Ramos (cell line): ENCODE measurements around the gene TACSTD2.
"Not testable (repeated sequence)": the region's sequence is repeated elsewhere in the genome, so short reads cannot be mapped to it uniquely, and the experiment has no call there.

Source experiments
- in situ Hi-C: fragments of 300-500 bp; cut with MboI; formaldehyde crosslinking; loops from one replicate; pipeline ENCODE4 v1.14.3; 2022; ENCODE audit warnings: low sequenced_read_pairs; ENCODE audit not compliant: unreplicated experiment

Gene TACSTD2, protein sequence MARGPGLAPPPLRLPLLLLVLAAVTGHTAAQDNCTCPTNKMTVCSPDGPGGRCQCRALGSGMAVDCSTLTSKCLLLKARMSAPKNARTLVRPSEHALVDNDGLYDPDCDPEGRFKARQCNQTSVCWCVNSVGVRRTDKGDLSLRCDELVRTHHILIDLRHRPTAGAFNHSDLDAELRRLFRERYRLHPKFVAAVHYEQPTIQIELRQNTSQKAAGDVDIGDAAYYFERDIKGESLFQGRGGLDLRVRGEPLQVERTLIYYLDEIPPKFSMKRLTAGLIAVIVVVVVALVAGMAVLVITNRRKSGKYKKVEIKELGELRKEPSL

DNA sequence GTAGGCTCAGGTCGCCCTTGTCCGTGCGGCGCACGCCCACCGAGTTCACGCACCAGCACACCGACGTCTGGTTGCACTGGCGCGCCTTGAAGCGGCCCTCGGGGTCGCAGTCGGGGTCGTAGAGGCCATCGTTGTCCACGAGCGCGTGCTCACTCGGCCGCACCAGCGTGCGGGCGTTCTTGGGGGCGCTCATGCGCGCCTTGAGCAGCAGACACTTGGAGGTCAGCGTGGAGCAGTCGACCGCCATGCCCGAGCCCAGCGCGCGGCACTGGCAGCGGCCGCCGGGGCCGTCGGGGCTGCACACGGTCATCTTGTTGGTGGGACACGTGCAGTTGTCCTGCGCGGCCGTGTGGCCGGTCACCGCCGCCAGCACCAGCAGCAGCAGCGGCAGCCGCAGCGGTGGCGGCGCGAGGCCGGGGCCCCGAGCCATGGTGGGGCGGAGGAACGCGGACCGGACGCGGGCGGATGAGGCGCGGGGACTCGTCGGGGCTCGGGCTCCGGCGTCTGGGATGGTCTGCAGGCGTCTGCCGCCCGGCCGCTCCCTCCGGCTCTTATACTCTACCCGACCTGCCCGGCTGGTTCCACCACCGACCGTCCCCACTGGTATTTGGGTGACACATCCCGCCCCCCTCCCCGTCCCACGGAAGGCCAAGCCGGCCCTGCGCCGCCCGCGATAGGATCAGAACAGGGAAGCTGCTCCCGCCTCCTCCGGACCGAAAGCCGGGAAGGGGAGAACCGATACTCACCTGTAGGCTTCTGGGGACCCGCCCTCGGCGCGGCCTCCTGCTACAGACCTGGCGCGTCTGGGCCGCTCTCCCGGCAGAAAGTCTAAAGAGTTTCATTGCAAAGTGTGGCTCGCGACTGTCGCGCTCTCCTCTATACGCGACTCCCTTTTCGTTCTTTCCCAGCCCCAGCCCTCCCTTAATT lies at the start of gene TACSTD2:
TSS of gene TACSTD2 (minus strand) at position 526 of the 927 bp plus-strand sequence. CDS start at position 430, 96 bp downstream.
- in situ Hi-C loops: no loop called here

DNA sequence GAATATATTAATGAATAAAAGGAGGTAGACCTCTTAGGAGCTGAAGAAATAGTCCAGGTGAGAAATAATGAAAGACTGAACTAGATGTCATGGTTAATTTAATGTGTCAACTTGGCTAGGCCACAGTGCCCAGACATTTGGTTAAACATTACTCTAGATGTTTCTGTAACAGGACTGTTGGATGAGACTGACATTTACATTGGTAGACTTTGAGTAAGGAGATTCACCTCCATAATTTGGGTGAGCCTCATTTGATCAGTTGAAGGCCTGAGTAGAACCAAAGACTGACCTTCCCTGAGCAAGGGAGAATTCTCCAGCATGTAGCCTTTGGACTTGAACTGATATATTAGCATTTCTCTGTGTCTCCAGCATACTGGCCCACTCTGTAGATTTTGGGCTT lies 49.2 kb upstream of the TACSTD2 start:
- in situ Hi-C loops: no loop called here

DNA sequence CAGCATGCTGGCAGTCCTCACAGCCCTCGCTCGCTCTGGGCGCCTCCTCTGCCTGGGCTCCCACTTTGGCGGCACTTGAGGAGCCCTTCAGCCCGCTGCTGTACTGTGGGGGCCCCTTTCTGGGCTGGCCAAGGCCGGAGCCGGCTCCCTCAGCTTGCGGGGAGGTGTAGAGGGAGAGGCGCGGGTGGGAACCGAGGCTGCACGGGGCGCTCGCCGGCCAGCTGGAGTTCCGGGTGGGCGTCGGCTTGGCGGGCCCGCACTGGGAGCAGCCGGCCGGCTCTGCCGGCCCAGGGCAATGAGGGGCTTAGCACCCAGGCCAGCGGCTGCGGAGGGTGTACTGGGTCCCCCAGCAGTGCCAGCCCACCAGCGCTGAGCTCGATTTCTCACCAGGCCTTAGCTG lies 46.2 kb upstream of the TACSTD2 start:
- in situ Hi-C loops: not testable (repeated sequence)

DNA sequence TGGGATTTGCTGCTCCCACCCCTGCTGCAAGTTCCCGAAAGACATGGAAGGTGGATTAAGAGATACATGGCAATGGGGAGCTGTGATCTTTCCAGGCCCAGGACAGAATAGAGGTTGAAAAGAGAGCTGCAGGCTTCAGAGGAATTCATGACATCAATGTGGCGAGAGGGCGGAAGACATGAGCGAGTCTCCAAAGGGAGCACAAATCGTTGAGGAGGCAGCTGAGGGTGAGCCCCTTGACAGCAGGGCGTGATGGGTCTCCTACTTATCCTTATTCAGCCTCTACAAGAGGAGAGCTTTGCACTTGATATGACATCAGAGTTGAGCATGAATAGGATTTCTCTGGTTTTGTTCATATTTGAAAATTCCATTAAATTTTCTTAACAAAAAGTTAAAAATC lies 45.5 kb upstream of the TACSTD2 start:
- in situ Hi-C loops: no loop called here

DNA sequence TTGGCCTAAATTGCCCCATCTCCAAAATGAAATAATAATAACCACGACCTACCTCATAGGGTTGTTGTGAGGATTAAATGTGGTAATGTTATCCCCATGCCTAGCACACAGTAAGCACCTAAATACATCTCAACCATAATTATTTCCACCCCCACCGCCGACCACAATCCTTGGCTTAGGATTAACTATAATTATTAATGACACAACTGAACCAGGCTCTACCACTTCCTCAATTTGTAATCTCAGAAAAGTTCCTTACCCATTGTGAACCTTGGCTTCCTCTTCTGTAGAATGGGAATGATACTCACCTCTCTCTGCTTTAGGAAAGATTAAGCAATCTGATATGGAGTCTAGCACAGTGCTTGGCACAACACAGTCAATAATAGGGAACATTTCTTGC lies 44.3 kb upstream of the TACSTD2 start:
- in situ Hi-C loops: no loop called here

DNA sequence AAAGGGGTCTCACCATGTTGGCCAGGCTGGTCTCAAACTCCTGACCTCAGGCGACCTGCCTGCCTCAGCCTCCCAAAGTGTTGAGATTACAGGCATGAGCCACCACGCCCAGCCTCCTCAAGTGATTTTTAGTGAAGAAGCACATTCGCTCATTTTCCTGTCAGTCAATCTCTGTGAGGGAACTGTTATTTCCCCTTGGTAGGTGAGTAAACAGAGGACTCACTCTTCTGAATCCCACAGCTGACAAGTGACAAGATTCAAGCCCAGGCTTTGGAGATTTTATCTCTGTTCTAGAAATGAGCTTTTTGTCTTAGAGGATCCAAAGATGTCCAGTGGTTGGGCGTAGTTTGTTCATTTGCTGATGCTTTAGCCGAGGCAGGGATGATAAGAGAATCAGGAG lies 43.9 kb upstream of the TACSTD2 start:
- in situ Hi-C loops: no loop called here

DNA sequence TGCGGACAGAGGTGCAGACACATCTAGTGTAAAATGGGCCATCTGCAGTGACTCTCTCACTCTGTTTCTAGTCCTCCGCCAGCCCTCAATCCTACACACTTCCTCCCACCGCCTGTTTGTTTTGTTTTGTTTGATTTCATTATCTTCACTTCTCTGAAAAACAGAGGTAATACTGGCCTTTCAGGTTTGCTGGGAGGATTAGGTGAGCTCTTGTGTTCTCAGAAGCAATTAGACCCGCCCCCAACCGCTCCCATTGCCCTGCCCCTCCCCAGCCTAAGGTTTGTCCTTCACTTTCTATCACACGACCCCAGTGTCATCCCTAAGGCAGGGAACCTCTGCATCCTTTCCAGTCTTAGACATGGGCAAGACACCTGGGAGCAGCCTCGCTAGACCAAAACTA lies 43.2 kb upstream of the TACSTD2 start:
- in situ Hi-C loops: no loop called here

DNA sequence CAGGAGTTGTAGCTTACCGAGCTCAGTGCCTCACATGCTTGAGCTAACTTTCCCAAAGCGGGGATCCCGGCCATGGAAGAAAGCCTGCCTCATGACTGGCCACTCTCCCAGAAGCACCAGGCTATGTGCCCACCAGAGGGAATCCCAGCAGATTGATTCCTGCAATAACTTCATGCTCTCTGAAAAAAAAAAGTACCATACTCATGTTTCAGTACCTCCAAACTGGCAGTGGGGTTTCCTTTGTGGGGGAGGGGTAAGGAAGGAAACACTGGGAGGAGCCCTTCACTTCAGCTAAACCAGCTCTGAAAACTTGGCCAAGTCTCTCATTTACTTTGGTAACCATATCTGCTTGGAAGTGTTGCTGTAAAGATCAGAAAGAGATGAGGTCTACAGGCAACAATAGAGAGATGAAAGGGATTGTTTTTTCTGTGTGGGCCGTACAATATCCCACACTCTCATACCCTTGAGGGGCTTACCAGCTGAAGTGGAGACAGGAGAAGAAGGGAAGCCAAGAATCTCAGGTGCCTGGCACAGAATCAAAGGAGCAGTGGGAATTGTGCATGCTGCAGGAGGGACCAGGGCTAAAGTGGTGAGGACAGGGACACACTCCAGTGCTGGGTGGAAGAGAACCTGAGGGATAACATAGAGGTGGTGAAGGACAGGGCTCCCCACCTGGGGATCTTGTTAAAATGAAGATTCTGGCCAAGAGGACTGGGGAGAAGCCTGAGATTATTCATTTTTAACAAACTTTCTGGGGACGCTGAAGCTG lies 42.4 kb upstream of the TACSTD2 start:
- in situ Hi-C loops: no loop called here

DNA sequence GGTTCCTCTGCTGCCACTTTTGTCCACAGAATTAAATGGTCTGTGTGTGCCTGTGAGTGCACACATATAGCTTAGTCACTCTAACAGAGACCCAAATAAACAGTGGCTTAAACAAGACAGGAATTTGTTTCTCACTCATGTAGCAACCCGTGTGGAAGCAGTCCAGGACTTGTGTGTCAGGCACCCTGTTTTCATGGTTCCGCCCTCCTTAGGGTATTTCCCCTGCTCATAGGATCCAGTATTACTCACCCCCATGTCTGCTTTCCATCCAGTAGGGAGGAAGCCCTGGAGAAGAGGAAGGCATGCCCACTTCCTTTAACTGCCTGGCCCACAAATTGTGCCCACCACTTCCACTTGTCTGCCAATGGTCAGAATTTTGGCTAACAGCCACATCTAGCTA lies 41.3 kb upstream of the TACSTD2 start:
- in situ Hi-C loops: no loop called here

DNA sequence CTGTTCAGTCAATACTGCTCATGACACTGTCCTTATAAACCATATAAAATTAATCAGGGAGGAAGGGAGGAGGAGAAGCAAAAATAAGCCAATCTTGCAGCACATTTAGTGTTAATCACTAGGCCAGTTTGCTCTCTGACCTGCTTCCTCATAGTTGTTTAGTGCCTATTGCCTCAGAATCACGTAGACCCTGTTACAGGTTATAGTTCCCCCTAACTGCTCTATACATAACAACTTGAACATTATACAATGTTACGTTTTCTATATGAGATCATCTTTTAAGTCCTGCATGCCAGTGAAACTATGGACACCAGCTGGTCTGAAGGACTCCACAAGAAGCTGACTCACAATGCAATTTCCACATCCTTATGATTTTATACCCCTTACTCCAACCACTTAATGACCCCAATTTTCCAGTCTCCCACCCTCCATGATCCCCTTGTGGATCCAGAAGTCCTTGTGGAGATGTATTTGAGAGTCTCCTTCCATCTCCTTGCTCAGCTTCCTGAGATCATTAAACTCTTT lies 34.9 kb upstream of the TACSTD2 start:
- in situ Hi-C loops: no loop called here

DNA sequence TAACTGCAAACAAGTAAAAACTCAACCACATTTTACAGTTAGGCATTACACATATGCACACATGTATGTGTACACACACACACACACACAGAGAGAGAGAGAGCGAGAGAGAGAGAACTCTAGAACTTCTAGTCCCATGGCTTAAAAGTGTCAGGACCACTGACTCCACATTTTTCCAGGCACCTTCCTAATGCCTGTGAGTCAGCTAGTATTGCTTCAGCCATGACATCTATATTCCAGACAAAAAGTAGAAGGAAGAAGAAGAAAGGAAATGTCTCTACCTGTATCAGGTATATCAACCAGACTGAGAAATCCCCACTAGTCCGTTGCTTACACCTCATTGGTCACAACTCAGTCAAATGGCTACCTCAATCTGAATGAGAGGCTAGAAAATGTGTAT lies 31.9 kb upstream of the TACSTD2 start:
- in situ Hi-C loops: no loop called here

DNA sequence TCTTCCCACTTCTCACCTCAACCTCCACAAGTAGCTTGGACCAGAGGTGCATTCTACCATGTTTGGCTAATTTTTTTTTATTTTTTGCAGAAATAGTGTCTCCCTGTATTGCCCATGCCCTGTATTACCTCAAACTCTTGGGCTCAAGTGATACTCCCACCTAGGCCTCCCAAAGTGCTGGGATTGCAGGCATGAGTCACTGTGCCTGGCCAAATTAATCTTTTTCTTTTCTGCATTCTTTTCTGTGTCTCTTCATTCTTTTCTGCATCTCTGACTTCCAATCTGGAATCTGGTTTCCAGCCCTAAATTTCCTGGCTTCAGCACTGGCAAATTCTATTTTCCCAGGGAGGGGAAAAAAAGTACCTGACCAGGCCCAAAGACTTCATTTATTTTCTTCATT lies 31.2 kb upstream of the TACSTD2 start:
- in situ Hi-C loops: no loop called here

DNA sequence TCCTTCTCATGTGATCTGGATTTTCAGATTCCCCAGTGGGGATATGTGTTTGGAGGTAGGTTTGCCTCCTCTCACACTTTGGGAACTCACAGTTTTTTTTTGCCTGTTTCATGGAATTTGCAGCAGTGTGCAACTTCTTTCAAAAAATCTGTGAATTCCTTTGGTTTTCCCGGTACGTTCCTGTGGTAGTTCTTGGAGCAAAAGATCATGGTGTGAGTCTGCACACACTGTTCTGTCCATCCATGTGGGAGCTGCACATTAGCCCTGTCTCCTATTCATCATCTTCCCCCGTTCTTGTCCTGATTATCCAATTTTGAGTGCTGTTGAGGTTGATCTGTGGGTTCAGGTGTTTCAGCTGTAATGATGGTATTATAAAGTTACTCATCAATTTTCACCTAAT lies 30.3 kb upstream of the TACSTD2 start:
- in situ Hi-C loops: no loop called here

DNA sequence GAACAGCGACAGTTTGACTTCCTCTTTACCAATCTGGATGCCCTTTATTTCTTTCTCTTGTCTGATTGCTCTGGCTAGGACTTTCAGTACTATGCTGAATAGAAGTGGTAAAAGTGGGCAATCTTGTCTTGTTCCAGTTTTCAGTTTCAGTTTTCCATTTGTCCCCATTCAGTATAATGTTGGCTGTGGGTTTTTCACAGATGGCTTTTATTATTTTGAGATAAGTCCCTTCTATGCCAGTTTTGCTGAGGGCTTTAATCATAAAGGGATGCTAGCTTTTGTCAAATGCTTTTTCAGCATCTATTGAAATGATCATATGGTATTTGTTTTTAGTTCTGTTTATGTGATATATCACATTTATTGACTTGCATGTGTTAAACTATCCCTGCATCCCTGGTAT lies 24.9 kb upstream of the TACSTD2 start:
- in situ Hi-C loops: not testable (repeated sequence)

DNA sequence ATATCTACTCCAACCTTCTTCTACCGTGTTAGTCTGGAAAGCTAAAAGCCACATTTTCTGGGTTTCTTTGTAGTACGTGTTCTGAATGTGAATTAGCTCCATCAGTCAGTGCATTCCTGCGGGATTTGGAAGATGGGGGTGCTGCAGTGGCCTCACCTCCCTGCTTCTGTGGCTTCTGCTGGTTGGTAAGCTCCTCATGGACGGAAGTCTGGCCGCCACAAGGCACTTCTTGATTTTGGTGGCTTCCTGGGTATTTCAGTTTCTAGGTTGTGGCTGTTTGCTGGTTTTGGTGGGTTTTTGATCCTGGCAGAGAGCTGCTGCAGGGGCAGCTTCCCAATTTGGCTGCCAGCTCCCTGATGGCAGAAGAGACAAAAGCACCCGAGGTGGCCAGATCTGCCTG lies 20.9 kb upstream of the TACSTD2 start:
- in situ Hi-C loops: no loop called here

DNA sequence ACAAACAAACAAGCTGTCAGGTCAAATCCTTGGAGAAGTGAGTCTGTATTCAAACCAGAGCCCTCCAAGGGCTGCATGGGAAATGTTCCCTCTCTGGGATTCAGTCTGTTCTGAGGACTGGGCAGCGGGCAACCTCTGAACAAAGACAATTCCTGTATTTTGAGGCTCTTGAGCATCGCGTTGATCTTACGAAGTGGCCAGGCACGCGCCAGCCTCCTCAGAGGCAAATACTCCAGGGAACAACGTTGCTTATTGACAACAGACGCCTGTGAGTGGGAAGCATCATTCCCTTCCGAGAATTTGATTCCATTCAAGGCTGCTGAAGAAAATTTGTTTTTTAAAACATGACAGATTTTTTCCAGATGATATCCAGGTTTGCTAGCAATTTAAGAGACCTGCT lies 20.0 kb upstream of the TACSTD2 start:
- in situ Hi-C loops: no loop called here

DNA sequence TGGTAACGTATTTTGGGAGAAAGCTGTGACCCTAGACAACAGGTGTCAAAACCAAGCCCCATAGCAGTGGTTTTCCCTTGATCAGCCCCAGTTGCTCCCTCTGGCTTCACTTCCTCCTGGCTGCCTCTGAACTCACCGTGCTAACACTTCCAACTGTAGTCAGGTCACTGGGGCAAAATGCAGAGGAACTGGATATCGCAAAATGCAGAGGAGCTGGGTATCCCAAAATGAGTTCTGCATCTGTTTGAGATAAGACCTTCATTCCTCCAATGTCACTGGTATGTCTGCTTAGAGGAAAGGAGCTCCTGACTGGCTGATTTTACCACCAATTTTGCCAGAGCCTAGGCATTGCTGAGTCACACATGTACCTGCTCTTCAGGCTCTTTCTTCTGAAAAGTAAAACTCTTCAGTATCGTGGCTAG lies 19.6 kb upstream of the TACSTD2 start:
- in situ Hi-C loops: no loop called here

DNA sequence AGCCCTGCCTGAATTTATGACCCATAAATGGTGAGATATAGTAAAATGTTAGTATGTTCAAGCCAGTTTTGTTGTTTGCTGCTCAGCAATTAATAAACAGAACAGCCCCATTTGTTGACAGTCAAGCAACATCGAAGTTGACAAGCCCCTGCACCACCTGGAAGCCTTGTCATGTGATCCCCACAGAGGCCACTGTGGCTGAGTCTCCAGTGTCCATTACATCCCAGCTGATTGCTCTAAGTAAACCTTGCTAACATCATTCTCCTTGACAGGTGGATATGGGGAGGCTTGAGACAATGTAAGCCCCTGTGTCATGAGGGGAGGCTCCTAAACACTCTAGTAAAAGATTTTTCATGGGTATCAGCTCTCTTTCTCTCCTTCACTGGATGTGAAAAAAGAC lies 17.5 kb upstream of the TACSTD2 start:
- in situ Hi-C loops: no loop called here

DNA sequence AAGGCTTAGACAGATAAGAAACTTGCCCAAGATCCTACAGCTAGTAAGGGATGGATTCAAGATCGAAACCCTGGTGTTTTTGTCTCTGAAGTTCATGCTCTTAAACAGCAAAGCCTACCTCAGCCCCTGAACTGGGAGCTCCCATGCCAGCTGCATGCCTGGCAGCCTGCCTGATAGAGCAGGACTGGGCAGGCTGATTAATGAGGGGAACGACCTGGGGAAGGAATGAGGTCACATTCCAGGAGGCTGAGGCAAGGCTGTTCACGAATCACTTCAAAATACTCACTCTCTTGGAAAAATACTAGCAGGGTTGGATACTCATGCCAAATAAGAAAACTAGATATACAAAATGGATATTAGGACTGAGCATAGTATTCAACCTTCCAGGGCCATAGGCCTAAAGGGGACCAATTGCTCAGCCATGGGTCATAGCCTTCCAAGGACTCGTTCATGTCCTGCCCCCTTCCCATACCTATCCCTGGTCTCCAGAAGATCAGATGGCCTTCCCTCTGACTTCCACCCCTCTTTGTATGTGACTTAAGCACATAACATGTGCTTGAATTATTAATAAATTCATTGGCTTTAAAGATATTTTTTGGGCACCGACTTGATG lies 15.6 kb upstream of the TACSTD2 start:
- in situ Hi-C loops: no loop called here

DNA sequence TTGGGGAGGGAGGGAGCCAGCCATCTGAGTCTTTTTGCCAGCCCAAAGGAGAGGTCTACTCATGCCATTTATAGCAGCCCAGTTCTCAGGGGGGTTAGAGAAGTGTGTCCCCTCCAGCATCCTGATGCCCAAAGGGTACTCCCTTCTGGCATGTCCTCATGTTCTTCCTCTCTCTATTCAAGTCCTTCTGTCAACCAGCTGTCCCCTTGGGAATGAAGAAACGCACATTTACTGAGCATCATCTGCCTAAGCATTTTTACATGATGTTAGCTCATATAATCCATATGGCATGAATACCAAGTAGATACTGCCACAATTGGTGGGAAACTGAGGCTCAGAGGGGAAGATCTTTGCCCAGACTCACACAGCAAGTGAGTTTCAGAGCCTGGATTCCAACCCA lies 14.8 kb upstream of the TACSTD2 start:
- in situ Hi-C loops: no loop called here
